Fibroblast of lung (primary cell): Measurements from ENCODE around the gene RNF31. TPM values are rescaled to one million over a fixed set of nuclear protein-coding genes. Genes with fewer than 3 reads are reported as not detected.
A peak's percentile ranks its signal among the peaks of the same experiment; 100 is the strongest.

Experiments used
- DNase-seq, 2 donors: peaks; one replicate each; pipeline versions ENCODE4 v3.0.0 to v3.0.0-alpha.2; 2010; ENCODE audit warnings: low read depth in 2 of 2
- H2AFZ ChIP-seq: 2 replicates; pipeline ENCODE4 v1.5.1; 2012; ENCODE audit warnings: low read length, control low read depth, inconsistent platforms
- H3K27ac ChIP-seq: 2 replicates; pipeline ENCODE4 v1.5.1; 2011; ENCODE audit warnings: low read length, control low read depth; ENCODE audit not compliant: insufficient read depth
- H3K27me3 ChIP-seq: 2 replicates; pipeline ENCODE4 v1.5.1; 2011; ENCODE audit warnings: mild to moderate bottlenecking, low read length; ENCODE audit not compliant: control insufficient read depth, insufficient read depth
- H3K36me3 ChIP-seq: 2 replicates; pipeline ENCODE4 v1.5.1; 2011; ENCODE audit warnings: low read length; ENCODE audit not compliant: control insufficient read depth, insufficient read depth
- H3K4me1 ChIP-seq: 2 replicates; pipeline ENCODE4 v1.5.1; 2011; ENCODE audit warnings: low read length; ENCODE audit not compliant: control insufficient read depth, insufficient read depth; ENCODE audit errors: extremely low read depth
- H3K4me2 ChIP-seq: 2 replicates; pipeline ENCODE4 v1.5.1; 2011; ENCODE audit warnings: low read length, control low read depth; ENCODE audit not compliant: insufficient read depth; ENCODE audit errors: extremely low read depth
- H3K4me3 ChIP-seq, 4 experiments: fragments of 200-600 bp in 1 of 4; sonication (generic) in 1 of 4; replicated peaks in 1 of 4; 2 replicates each; pipeline ENCODE4 v1.5.1; 2011 to 2016; ENCODE audit warnings: low read length in 4 of 4, low read depth in 3 of 4, mild to moderate bottlenecking in 3 of 4, control low read depth in 2 of 4, inconsistent platforms in 1 of 4, mixed read lengths in 1 of 4; ENCODE audit not compliant: insufficient read depth in 1 of 4; ENCODE audit errors: control extremely low read depth in 1 of 4
- H3K79me2 ChIP-seq: 2 replicates; pipeline ENCODE4 v1.5.1; 2012; ENCODE audit warnings: mild to moderate bottlenecking, low read length, inconsistent platforms; ENCODE audit not compliant: control insufficient read depth, insufficient read depth
- H3K9ac ChIP-seq: 2 replicates; pipeline ENCODE4 v1.5.1; 2011; ENCODE audit warnings: mild to moderate bottlenecking, low read length, control low read depth; ENCODE audit not compliant: insufficient read depth
- H3K9me3 ChIP-seq: 2 replicates; pipeline ENCODE4 v1.5.1; 2012; ENCODE audit warnings: low read depth, low read length; ENCODE audit not compliant: control insufficient read depth, insufficient read depth
- H4K20me1 ChIP-seq: 2 replicates; pipeline ENCODE4 v1.5.1; 2011; ENCODE audit warnings: low read length; ENCODE audit not compliant: control insufficient read depth, insufficient read depth; ENCODE audit errors: extremely low read depth
- CTCF ChIP-seq, 2 donors: IDR thresholded peaks in 1 of 2; conservative IDR thresholded peaks in 1 of 2; 1 replicate in 1 of 2; 2 replicates in 1 of 2; pipeline ENCODE4 v1.5.1; 2011 to 2012; ENCODE audit warnings: low read length in 2 of 2, control low read depth in 1 of 2, inconsistent platforms in 1 of 2, low read depth in 1 of 2, mild to moderate bottlenecking in 1 of 2
- EZH2 ChIP-seq: IDR thresholded peaks from 2 replicates; pipeline ENCODE4 v1.5.1; 2012; ENCODE audit warnings: low read length, control low read depth, mild to moderate bottlenecking; ENCODE audit errors: missing control alignments
- polyA plus RNA-seq, 2 donors: library from polyadenylated mRNA; depleted of rRNA in 1 of 2; stranded (reverse) in 1 of 2; unstranded in 1 of 2; fragments of >200 nt; gene quantifications; 2 replicates each; pipeline ENCODE4 v1.2.1, GENCODE V29; 2011 to 2012; ENCODE audit warnings: missing spikeins in 1 of 2
- total RNA-seq: library from RNA; depleted of rRNA; stranded (reverse); fragments of >200 nt; gene quantifications from 2 replicates; pipeline ENCODE4 v1.2.1, GENCODE V29; 2014

Gene RNF31
- total and polyA plus RNA-seq, 2 donors (not counting 1 experiment from before 2014, with no cell fraction given): 9.2 to 25.4 TPM

GRCh38 chr14:24116128-24116814 lies 31.0 kb upstream of the RNF31 start:
- no peak for DNase-seq
- H3K9me3 ChIP-seq: no peaks in the 10 kb centered on the region
- peaks cover 5% of the 10 kb centered on the region for H3K4me1 ChIP-seq
- no peak overlapping the region for H3K27ac ChIP-seq
- H3K4me2 ChIP-seq: peak overlapping the region; percentile 90
- H3K79me2 ChIP-seq: no peaks in the 10 kb centered on the region
- H3K27me3 ChIP-seq: no peaks in the 10 kb centered on the region
- no peak overlapping the region for H3K9ac ChIP-seq
- H3K36me3 ChIP-seq: no peaks in the 10 kb centered on the region
- no peak overlapping the region for H2AFZ ChIP-seq
- TF ChIP-seq CTCF (conservative IDR thresholded peaks at IDR 0.05 in 1 of 2, IDR thresholded peaks at IDR 0.05 in 1 of 2; ENCODE audit: low read depth in 1 of 2, low read length in 2 of 2) (no peak), EZH2 (no peak)
- peak overlapping the region in 2 of 4 experiments; percentile 76 to 96 for H3K4me3 ChIP-seq
- H4K20me1 ChIP-seq: no peaks in the 10 kb centered on the region

GRCh38 chr14:24117179-24117578 lies 30.1 kb upstream of the RNF31 start:
- no peaks in the 10 kb centered on the region for H3K36me3 ChIP-seq
- H3K4me1 ChIP-seq: peaks cover 5% of the 10 kb centered on the region
- no peak overlapping the region for H3K27ac ChIP-seq
- no peaks in the 10 kb centered on the region for H3K27me3 ChIP-seq
- no peak overlapping the region for H3K9ac ChIP-seq
- H2AFZ ChIP-seq: no peak overlapping the region
- no peak overlapping the region for H3K4me2 ChIP-seq
- no peaks in the 10 kb centered on the region for H3K79me2 ChIP-seq
- no peaks in the 10 kb centered on the region for H3K9me3 ChIP-seq
- no peak overlapping the region for H3K4me3 ChIP-seq
- TF ChIP-seq EZH2: no peak
- no peak for TF ChIP-seq CTCF (conservative IDR thresholded peaks at IDR 0.05 in 1 of 2, IDR thresholded peaks at IDR 0.05 in 1 of 2; ENCODE audit: low read depth in 1 of 2, low read length in 2 of 2)
- H4K20me1 ChIP-seq: no peaks in the 10 kb centered on the region
- DNase-seq: no peak

GRCh38 chr14:24119691-24120090 lies 27.6 kb upstream of the RNF31 start:
- Histone ChIP-seq H3K36me3 (peaks cover 3% of the 10 kb centered on the region), H3K27ac (no peak overlapping the region), H3K79me2 (no peaks in the 10 kb centered on the region), H3K27me3 (no peaks in the 10 kb centered on the region), H3K4me2 (no peak overlapping the region), H3K4me3 (no peak overlapping the region), H3K4me1 (no peaks in the 10 kb centered on the region), H3K9me3 (no peaks in the 10 kb centered on the region), H2AFZ (no peak overlapping the region), H3K9ac (no peak overlapping the region), H4K20me1 (no peaks in the 10 kb centered on the region)
- TF ChIP-seq EZH2 (no peak), CTCF (conservative IDR thresholded peaks at IDR 0.05 in 1 of 2, IDR thresholded peaks at IDR 0.05 in 1 of 2; ENCODE audit: low read depth in 1 of 2, low read length in 2 of 2) (no peak)
- DNase-seq: no peak
